Activated naive CD4-positive, alpha-beta T cell treated with anti-CD3 and anti-CD28 coated beads, Interleukin-2, amount 50 U/mL, for 72 hours (primary cell): ENCODE measurements around the gene UNCX. TPM values are rescaled to one million over a fixed set of nuclear protein-coding genes. Genes with fewer than 3 reads are reported as not detected.
"Not testable (repeated sequence)": the region's sequence is repeated elsewhere in the genome, so short reads cannot be mapped to it uniquely, and the experiment has no call there.

ENCODE experiments used
- ATAC-seq, 2 donors: fragments of 150-1000 bp; cut with Tn5 transposase; 2 replicates each; pipeline ENCODE4 v1.10.0; 2021; ENCODE audit warnings: mild to moderate bottlenecking in 2 of 2, moderate library complexity in 2 of 2
- DNase-seq, 2 donors: peaks; one replicate each; pipeline ENCODE4 v3.0.0; 2021 to 2022; ENCODE audit warnings: low spot score in 2 of 2
- H3K27ac Mint-ChIP-seq, 2 donors: one replicate each; pipeline ENCODE4 v1.8.0; 2022; ENCODE audit warnings: mild to moderate bottlenecking in 2 of 2, mixed read lengths in 2 of 2
- H3K36me3 Mint-ChIP-seq, 2 donors: one replicate each; pipeline ENCODE4 v1.8.0; 2022; ENCODE audit warnings: mixed read lengths in 2 of 2
- H3K9me3 Mint-ChIP-seq, 2 donors: one replicate each; pipeline ENCODE4 v1.8.0; 2022; ENCODE audit warnings: mixed read lengths in 2 of 2
- total RNA-seq, 2 donors: library from RNA; stranded (reverse); gene quantifications; one replicate each; pipeline ENCODE4 v1.2.3, GENCODE V29; 2022

Gene UNCX
- total RNA-seq, 2 donors from 2014 or later, result not detected

- not testable (repeated sequence) for H3K27ac Mint-ChIP-seq, DNase-seq, H3K9me3 Mint-ChIP-seq, H3K36me3 Mint-ChIP-seq, ATAC-seq
Observed at GRCh38 chr7:1272136-1272535, 39.5 kb downstream of the UNCX start.

- no peak for ATAC-seq
Observed at GRCh38 chr7:1274121-1274875, 41.6 kb downstream of the UNCX start.

GRCh38 chr7:1274876-1275375 is 42.3 kb downstream of the UNCX start:
- H3K27ac Mint-ChIP-seq, result no peak overlapping the region
- H3K36me3 Mint-ChIP-seq, result no peaks in the 10 kb centered on the region
- H3K9me3 Mint-ChIP-seq, result peaks cover 0 to 1% of the 10 kb centered on the region in 2 donors
- DNase-seq (no peak), ATAC-seq (no peak)

More at GRCh38 chr7:1274121-1274875, 41.6 kb downstream of the UNCX start:
- Mint-ChIP-seq H3K9me3 (no peaks in the 10 kb centered on the region), H3K36me3 (no peaks in the 10 kb centered on the region), H3K27ac (no peak overlapping the region)
- no peak for DNase-seq

- Mint-ChIP-seq H3K9me3 (peaks cover 0 to 6% of the 10 kb centered on the region in 2 donors), H3K36me3 (no peaks in the 10 kb centered on the region), H3K27ac (no peak overlapping the region)
- no peak for DNase-seq
- ATAC-seq, result no peak
Observed at GRCh38 chr7:1275451-1276381, 43.0 kb downstream of the UNCX start.

- ATAC-seq (no peak), DNase-seq (no peak)
- peaks cover 0 to 6% of the 10 kb centered on the region in 2 donors for H3K9me3 Mint-ChIP-seq
- H3K27ac Mint-ChIP-seq, result no peak overlapping the region
- H3K36me3 Mint-ChIP-seq, result no peaks in the 10 kb centered on the region
Observed at GRCh38 chr7:1276626-1277175, 44.0 kb downstream of the UNCX start.

GRCh38 chr7:1278543-1278942 is 45.9 kb downstream of the UNCX start:
- no peak for ATAC-seq
- no peak for DNase-seq
- no peaks in the 10 kb centered on the region for H3K36me3 Mint-ChIP-seq
- no peak overlapping the region for H3K27ac Mint-ChIP-seq
- H3K9me3 Mint-ChIP-seq, result peaks cover 0 to 6% of the 10 kb centered on the region in 2 donors

GRCh38 chr7:1279041-1279440 is 46.4 kb downstream of the UNCX start:
- Mint-ChIP-seq H3K27ac (no peak overlapping the region), H3K9me3 (peaks cover 0 to 6% of the 10 kb centered on the region in 2 donors), H3K36me3 (no peaks in the 10 kb centered on the region)
- no peak for DNase-seq
- ATAC-seq, result no peak

- DNase-seq, ATAC-seq, H3K27ac Mint-ChIP-seq, H3K36me3 Mint-ChIP-seq, H3K9me3 Mint-ChIP-seq: not testable (repeated sequence)
Observed at GRCh38 chr7:1279895-1280294, 47.2 kb downstream of the UNCX start.

- H3K9me3 Mint-ChIP-seq, result peaks cover 0 to 6% of the 10 kb centered on the region in 2 donors
- H3K36me3 Mint-ChIP-seq, result no peaks in the 10 kb centered on the region
- no peak for DNase-seq
- H3K27ac Mint-ChIP-seq, result no peak overlapping the region
- ATAC-seq, result no peak
Observed at GRCh38 chr7:1281068-1281467, 48.4 kb downstream of the UNCX start.

GRCh38 chr7:1282679-1283078 is 50.0 kb downstream of the UNCX start:
- H3K9me3 Mint-ChIP-seq, result peaks cover 0 to 6% of the 10 kb centered on the region in 2 donors
- H3K36me3 Mint-ChIP-seq, result no peaks in the 10 kb centered on the region
- DNase-seq (no peak), ATAC-seq (no peak)
- no peak overlapping the region for H3K27ac Mint-ChIP-seq

- DNase-seq (no peak), ATAC-seq (no peak)
- H3K27ac Mint-ChIP-seq, result no peak overlapping the region
- H3K9me3 Mint-ChIP-seq, result peaks cover 0 to 6% of the 10 kb centered on the region in 2 donors
- no peaks in the 10 kb centered on the region for H3K36me3 Mint-ChIP-seq
Observed at GRCh38 chr7:1283337-1283736, 50.7 kb downstream of the UNCX start.

GRCh38 chr7:1283941-1284742 is 51.5 kb downstream of the UNCX start:
- Mint-ChIP-seq H3K27ac (no peak overlapping the region), H3K9me3 (peaks cover 0 to 6% of the 10 kb centered on the region in 2 donors), H3K36me3 (no peaks in the 10 kb centered on the region)
- ATAC-seq (no peak), DNase-seq (no peak)

GRCh38 chr7:1284743-1285458 is 52.2 kb downstream of the UNCX start:
- Mint-ChIP-seq H3K9me3 (peaks cover 0 to 5% of the 10 kb centered on the region in 2 donors), H3K36me3 (no peaks in the 10 kb centered on the region), H3K27ac (no peak overlapping the region)
- ATAC-seq (no peak), DNase-seq (no peak)

GRCh38 chr7:1285556-1286301 is 53.1 kb downstream of the UNCX start:
- H3K9me3 Mint-ChIP-seq, result no peaks in the 10 kb centered on the region
- H3K27ac Mint-ChIP-seq, result no peak overlapping the region
- DNase-seq (no peak), ATAC-seq (no peak)
- H3K36me3 Mint-ChIP-seq, result no peaks in the 10 kb centered on the region
